ENCODE measurements around the gene CNOT11. TPM values are rescaled to one million over a fixed set of nuclear protein-coding genes. Genes with fewer than 3 reads are reported as not detected.
"Not testable (repeated sequence)": the region's sequence is repeated elsewhere in the genome, so short reads cannot be mapped to it uniquely, and the experiment has no call there.

The CNOT11 gene
- total RNA-seq, 1 experiment from 2014 or later = 110 TPM

DNA sequence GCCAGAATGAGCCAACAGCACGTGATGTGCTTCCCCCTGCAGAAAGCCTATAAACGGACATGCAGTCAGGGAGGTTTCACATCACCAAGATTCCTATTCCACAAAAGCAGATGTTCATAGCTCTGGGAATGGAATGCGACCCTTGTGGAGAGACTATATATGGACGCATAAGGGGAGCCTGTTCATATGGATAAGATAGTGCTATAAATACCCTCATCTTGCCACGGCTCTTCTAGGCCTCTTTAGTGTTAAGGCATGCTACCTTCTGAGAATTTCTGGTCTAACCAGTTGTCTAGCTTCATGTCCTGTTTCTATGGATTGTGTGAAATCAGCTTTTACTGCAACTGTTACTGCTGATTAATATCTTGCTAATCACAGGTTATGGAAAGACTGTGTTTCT is 14.7 kb upstream of the CNOT11 start:
- H3K36me3 Mint-ChIP-seq (ENCODE audit: insufficient read depth, unreplicated experiment); H3K4me3 Mint-ChIP-seq (ENCODE audit: unreplicated experiment); H3K27me3 ChIP-seq (replicated peaks; ENCODE audit: control insufficient read depth, insufficient read depth, low read length); intact Hi-C loops (cut with micrococcal nuclease; ENCODE audit: unreplicated experiment); CTCF ChIA-PET; POLR2A ChIA-PET; H3K27me3 Mint-ChIP-seq (ENCODE audit: insufficient read depth, unreplicated experiment); H3K36me3 ChIP-seq (ENCODE audit: control insufficient read depth, insufficient read depth, low read length); H3K4me3 ChIP-seq (ENCODE audit: low read depth, low read length); H3K9me3 Mint-ChIP-seq (ENCODE audit: unreplicated experiment); BruUV-seq (replicated peaks); H3K27ac Mint-ChIP-seq (ENCODE audit: unreplicated experiment): not testable (repeated sequence)
- peak; percentile 35 to 69 for DNase-seq
- peaks cover 26% of the 10 kb centered on the region for H3K9me3 ChIP-seq
- peaks cover 55% of the 10 kb centered on the region for H3K4me1 ChIP-seq
- H3K4me1 Mint-ChIP-seq (ENCODE audit: low read depth, unreplicated experiment) = peaks cover 47% of the 10 kb centered on the region

DNA sequence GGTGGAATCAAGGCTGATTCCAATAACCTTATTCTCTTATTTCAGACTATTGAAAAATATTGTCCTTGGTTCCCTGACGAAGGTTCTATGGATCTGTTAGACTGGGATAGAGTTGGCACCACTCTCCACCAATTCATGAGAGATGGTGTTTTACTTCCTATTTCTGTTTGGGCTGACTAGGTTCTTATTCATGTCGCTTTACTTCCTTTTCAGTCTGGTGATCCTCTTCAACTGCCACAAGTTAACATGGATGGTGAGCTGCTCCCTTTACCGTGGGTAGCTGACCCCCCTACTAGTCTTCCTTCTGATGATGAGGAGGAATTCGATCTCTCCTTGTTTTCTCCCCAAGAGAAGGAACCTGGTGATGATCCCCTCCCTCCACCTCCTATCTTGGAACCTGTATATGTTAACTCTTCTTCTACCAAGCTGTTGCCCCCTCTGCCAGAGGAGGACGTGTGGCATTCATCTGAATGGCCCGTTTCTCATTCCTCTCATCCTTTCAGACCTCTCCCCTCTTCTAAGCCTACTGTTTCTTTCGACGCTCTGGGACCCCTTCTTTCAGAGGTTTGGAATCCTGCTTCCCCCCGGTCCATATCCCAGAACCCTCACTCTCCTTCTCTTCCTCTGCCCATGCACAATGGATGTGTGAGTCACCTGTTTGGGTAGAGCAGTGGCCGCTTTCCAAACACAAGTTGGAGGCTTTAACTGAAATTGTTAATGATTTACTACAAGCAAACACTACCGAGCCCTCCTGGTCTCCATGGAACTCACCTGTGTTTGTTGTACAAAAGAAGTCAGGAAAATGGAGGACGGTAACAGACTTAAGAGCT is 13.5 kb upstream of the CNOT11 start:
- intact Hi-C loops (cut with micrococcal nuclease; ENCODE audit: unreplicated experiment) = loop anchor here (1.0 kb wide), 2 partner anchors 13 to 32 kb away; partner anchors contain the start of gene CNOT11
- Mint-ChIP-seq H3K4me3 (ENCODE audit: unreplicated experiment) (peak overlapping the region; percentile 80), H3K9me3 (ENCODE audit: unreplicated experiment) (no peaks in the 10 kb centered on the region), H3K36me3 (ENCODE audit: insufficient read depth, unreplicated experiment) (peaks cover 8% of the 10 kb centered on the region), H3K4me1 (ENCODE audit: low read depth, unreplicated experiment) (peaks cover 50% of the 10 kb centered on the region), H3K27ac (ENCODE audit: unreplicated experiment) (peak overlapping the region; percentile 98), H3K27me3 (ENCODE audit: insufficient read depth, unreplicated experiment) (no peaks in the 10 kb centered on the region)
- BruUV-seq (replicated peaks) = TSS peak; percentile 84
- peak; percentile 88 for DNase-seq
- Histone ChIP-seq H3K4me3 (ENCODE audit: low read depth, low read length) (peak overlapping the region; percentile 24), H3K36me3 (ENCODE audit: control insufficient read depth, insufficient read depth, low read length) (no peaks in the 10 kb centered on the region; the same call in 1 of the 2 replicates), H3K9me3 (peaks cover 19% of the 10 kb centered on the region), H3K27me3 (replicated peaks; ENCODE audit: control insufficient read depth, insufficient read depth, low read length) (no peaks in the 10 kb centered on the region), H3K4me1 (peaks cover 58% of the 10 kb centered on the region)
- POLR2A ChIA-PET = interaction anchor here (0.6 to 2.2 kb wide), 5 partner anchors 13 to 70 kb away, joined by 3 to 14 read pairs (median 3); partner anchors contain the start of gene CNOT11
- CTCF ChIA-PET = interaction anchor here (0.7 to 2.8 kb wide), 6 partner anchors 8 to 34 kb away, joined by 3 to 25 read pairs (median 6); partner anchors contain the start of gene CNOT11
- TF ChIP-seq CTCF (IDR thresholded peaks at IDR 0.05; ENCODE audit: insufficient read depth in 1 of 2, low read depth in 1 of 2, low read length in 1 of 2, severe bottlenecking in 1 of 2, unreplicated experiment in 1 of 2) = no peak

DNA sequence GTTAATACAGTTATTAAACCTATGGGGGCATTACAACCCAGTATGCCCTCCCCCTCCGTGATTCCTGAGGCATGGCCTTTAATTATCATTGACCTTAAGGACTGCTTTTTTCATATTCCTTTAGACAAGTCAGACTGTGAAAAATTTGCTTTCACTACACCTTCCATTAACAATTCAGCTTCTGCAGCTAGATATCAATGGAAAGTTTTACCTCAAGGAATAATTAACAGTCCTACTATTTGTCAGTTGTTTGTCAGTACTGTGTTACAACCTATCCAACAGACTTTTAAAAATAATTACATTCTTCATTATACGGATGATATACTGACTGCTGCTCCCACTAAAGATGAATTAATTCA is 12.9 kb upstream of the CNOT11 start:
- H3K9me3 Mint-ChIP-seq (ENCODE audit: unreplicated experiment); DNase-seq; H3K36me3 ChIP-seq (ENCODE audit: control insufficient read depth, insufficient read depth, low read length); H3K27me3 Mint-ChIP-seq (ENCODE audit: insufficient read depth, unreplicated experiment); H3K27me3 ChIP-seq (replicated peaks; ENCODE audit: control insufficient read depth, insufficient read depth, low read length): not testable (repeated sequence)
- peak overlapping the region; percentile 80 for H3K4me3 Mint-ChIP-seq (ENCODE audit: unreplicated experiment)
- CTCF ChIA-PET = interaction anchor here (0.7 to 2.8 kb wide), 6 partner anchors 9 to 34 kb away, joined by 3 to 25 read pairs (median 6); partner anchors contain the start of gene CNOT11
- POLR2A ChIA-PET = interaction anchor here (0.6 to 2.2 kb wide), 5 partner anchors 12 to 70 kb away, joined by 3 to 14 read pairs (median 3); partner anchors contain the start of gene CNOT11
- H3K36me3 Mint-ChIP-seq (ENCODE audit: insufficient read depth, unreplicated experiment) = peaks cover 14% of the 10 kb centered on the region
- BruUV-seq (replicated peaks) = TSS peak; percentile 85
- intact Hi-C loops (cut with micrococcal nuclease; ENCODE audit: unreplicated experiment) = loop anchor here (1.0 kb wide), 2 partner anchors 13 to 32 kb away; partner anchors contain the start of gene CNOT11
- H3K4me3 ChIP-seq (ENCODE audit: low read depth, low read length) = peak overlapping the region; percentile 12
- H3K4me1 Mint-ChIP-seq (ENCODE audit: low read depth, unreplicated experiment) = peaks cover 56% of the 10 kb centered on the region
- peak overlapping the region; percentile 98 for H3K27ac Mint-ChIP-seq (ENCODE audit: unreplicated experiment)
- peaks cover 58% of the 10 kb centered on the region for H3K4me1 ChIP-seq
- peaks cover 15% of the 10 kb centered on the region for H3K9me3 ChIP-seq

DNA sequence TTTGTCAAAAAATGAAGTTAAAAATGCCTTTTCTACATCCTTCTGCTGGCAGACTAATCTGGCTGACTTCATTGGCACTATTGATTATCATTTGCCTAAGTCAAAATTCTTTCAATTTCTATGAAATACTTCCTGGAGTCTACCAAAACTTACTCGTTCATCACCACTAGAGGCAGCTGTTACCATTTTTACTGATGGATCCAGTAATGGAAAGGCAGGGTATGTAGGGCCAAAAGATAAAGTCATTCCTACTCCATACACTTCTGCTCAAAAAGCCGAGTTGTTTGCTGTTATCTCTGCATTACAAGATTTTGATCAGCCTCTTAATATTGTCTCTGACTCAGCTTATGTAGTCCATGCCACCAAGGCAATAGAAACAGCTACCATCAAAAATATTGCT is 12.0 kb upstream of the CNOT11 start:
- Mint-ChIP-seq H3K4me1 (ENCODE audit: low read depth, unreplicated experiment) (peaks cover 59% of the 10 kb centered on the region), H3K4me3 (ENCODE audit: unreplicated experiment) (peak overlapping the region; percentile 80), H3K27ac (ENCODE audit: unreplicated experiment) (peak overlapping the region; percentile 98), H3K36me3 (ENCODE audit: insufficient read depth, unreplicated experiment) (peaks cover 16% of the 10 kb centered on the region)
- intact Hi-C loops (cut with micrococcal nuclease; ENCODE audit: unreplicated experiment); H3K4me3 ChIP-seq (ENCODE audit: low read depth, low read length); H3K27me3 ChIP-seq (replicated peaks; ENCODE audit: control insufficient read depth, insufficient read depth, low read length); H3K9me3 ChIP-seq; H3K36me3 ChIP-seq (ENCODE audit: control insufficient read depth, insufficient read depth, low read length); H3K27me3 Mint-ChIP-seq (ENCODE audit: insufficient read depth, unreplicated experiment); H3K9me3 Mint-ChIP-seq (ENCODE audit: unreplicated experiment); BruUV-seq (replicated peaks): not testable (repeated sequence)
- peak; percentile 50 to 53 for TF ChIP-seq CTCF (IDR thresholded peaks at IDR 0.05; ENCODE audit: insufficient read depth in 1 of 2, low read depth in 1 of 2, low read length in 1 of 2, severe bottlenecking in 1 of 2, unreplicated experiment in 1 of 2)
- ChIA-PET CTCF (interaction anchor here (1.6 to 2.8 kb wide), 4 partner anchors 10 to 35 kb away, joined by 5 to 25 read pairs (median 9); partner anchors contain the start of gene CNOT11), POLR2A (interaction anchor here (0.9 to 2.2 kb wide), 3 partner anchors 11 to 27 kb away, joined by 3 to 14 read pairs (median 3); partner anchors contain the start of gene CNOT11)
- DNase-seq = peak in 1 of 2 experiments; percentile 62
- H3K4me1 ChIP-seq = peaks cover 60% of the 10 kb centered on the region
